Anterior cingulate cortex (tissue), 58 donors: ENCODE measurements around the gene TANC2.
"Not testable (repeated sequence)": the region's sequence is repeated elsewhere in the genome, so short reads cannot be mapped to it uniquely, and the experiment has no call there.

ENCODE experiments used
- DNase-seq, 58 donors: peaks; one replicate each; lab custom pipeline; 2025; lab: John Stamatoyannopoulos, UW

TANC2 gene

DNA sequence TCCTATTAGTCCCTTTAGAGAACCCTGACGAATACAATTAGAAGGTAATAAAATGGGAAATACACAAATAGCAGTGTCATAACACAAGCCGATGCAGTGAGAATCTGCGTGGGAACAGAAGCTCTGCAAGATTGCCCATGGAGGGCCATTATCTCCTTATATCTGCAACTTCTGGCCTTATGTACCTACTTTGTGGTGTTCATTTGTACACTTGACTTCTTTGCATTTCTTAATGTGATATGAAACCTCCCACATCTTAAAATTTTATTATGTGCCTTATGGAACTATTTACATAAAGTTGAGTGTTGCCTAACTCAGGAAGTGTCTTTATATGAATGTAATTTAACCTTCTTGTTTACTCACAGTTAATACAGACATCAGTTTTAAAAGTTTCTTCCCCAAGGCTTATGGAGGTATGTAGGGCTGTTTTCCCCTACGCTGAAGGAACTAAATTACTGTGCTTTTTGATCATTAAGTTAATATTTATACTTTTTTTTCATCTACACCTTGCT is 10.1 kb upstream of the TANC2 start:
- no peak for DNase-seq

GRCh38 chr17:62963296-62963695 is 2.7 kb upstream of the TANC2 start:
- no peak for DNase-seq

- DNase-seq, result no peak
These were observed 1.5 kb upstream of the TANC2 start for GRCh38 chr17:62964506-62964905.

GRCh38 chr17:62965174-62965685 is 805 bp upstream of the TANC2 start:
- peak in 3 of 58 donors; percentile 20 to 47 (median 27) for DNase-seq

GRCh38 chr17:62966426-62967204 is 580 bp downstream of the TANC2 start:
- DNase-seq, result peak in 18 of 58 donors; percentile 3 to 70 (median 36)

- no peak for DNase-seq
These were observed 1.1 kb downstream of the TANC2 start for GRCh38 chr17:62967205-62967529.

GRCh38 chr17:62968445-62968923 is 2.4 kb downstream of the TANC2 start:
- peak in 35 of 58 donors; percentile 1 to 81 (median 19) for DNase-seq

DNA sequence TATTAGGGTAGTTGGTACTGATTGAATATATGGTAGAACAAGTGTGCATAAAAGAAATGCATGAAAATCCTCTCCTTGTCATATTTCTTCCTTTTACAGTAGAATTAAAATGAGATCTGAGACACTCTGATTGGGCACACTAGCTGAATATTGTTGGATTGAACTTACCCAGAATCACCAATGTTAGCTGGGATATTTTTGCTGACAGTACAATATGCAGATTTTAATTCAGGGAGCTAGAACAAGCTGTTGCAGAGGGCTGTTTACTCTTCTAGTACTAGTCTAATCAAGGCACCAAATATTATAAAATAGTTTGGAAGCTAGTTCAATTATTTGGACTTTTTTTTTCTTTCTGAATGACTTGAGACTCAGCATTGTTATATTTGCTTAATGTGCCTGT is 4.6 kb downstream of the TANC2 start:
- DNase-seq, result no peak

DNA sequence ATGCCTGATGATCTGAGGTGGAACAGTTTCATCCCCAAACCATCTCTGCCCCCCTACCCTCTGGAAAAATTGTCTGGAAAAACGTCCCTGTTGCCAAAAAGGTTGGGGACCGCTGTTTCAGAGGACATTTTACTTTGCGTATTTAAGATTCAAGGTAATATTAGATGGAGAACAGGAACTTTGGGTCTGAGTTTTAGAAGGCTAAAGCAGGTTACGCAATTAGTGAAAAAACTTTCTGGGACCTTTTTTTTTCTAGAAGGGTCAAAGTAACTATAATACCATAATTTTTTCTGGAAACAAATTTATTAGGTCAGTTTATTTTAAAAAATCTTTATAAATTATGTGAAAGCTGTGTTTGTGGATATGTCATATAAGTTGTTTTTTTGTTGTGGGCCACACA is 5.8 kb downstream of the TANC2 start:
- DNase-seq, result no peak

GRCh38 chr17:62974788-62975187 is 8.8 kb downstream of the TANC2 start:
- no peak for DNase-seq

- no peak for DNase-seq
These were observed 9.2 kb downstream of the TANC2 start for GRCh38 chr17:62975206-62975605.

DNA sequence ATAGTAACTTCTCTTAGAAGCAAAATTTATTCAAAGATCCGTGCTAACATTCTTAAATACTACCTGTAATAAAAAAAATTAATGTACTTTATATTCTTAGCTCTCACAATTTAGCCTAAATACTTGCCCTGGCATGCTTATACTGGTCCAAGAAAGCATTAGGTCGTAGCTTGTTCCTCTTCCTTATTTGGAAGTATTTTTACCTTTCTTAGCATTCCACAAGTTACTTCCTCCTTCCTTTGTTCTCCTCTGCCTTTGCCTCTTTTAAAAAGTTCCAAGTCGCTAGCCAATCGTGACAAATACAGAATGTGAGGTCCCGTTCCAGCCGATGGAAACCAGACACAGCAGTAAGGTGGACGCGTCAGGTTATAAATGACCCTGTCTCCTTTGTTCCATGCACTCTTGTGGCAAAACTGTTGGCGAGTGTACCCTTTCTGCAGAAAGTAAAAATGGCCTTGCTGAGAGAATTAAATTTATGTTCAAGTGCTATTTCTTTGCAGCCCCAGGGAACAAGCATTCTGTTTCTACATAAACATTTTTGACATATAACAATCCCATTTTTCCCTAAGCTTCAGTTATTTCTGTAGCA is 10.7 kb downstream of the TANC2 start:
- DNase-seq, result not testable (repeated sequence)

- DNase-seq, result no peak
These were observed 14.8 kb downstream of the TANC2 start for GRCh38 chr17:62980842-62981241.

- DNase-seq, result no peak
These were observed 15.9 kb downstream of the TANC2 start for GRCh38 chr17:62981933-62982332.

DNA sequence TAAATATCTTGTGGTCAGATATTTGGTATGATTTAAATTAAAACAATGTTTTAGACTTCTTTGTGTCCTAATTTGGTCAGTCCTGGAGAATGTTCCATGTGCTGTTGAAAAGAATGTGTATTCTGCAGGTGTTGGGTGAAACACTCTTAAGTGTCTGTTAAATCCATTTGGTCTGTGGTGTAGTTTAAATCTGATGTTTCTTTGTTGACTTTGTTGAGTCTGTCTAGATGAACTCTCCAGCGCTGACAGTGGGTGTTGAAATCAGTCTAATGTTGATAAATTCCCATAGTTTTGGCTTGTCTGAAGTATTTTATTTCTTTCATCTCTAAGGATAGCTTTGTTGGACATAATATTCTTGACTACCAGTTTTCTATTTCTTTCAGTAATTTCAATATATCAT is 18.8 kb downstream of the TANC2 start:
- DNase-seq, result no peak

GRCh38 chr17:62986549-62986948 is 20.5 kb downstream of the TANC2 start:
- DNase-seq, result no peak

DNA sequence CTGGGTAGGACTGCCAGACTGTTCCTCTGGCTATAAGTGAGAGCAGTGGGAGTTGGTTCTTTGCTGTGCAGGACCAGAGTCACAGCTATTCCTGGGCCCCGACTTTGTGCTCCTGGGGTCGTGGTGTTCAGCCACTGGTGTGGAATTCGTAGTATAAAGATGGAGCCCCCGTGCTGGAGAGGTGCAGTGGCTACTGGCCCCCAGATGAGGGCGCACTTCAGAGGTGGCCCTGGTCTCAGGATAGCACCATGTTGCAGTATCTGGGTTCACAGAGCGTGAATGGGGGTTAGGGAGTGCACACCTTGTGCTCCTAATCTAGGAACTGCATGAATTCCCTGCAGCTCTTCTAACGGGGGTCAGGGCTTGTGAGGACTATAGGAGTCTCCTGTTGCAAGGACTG is 21.1 kb downstream of the TANC2 start:
- DNase-seq, result no peak

GRCh38 chr17:62989501-62989900 is 23.5 kb downstream of the TANC2 start:
- DNase-seq, result no peak

DNA sequence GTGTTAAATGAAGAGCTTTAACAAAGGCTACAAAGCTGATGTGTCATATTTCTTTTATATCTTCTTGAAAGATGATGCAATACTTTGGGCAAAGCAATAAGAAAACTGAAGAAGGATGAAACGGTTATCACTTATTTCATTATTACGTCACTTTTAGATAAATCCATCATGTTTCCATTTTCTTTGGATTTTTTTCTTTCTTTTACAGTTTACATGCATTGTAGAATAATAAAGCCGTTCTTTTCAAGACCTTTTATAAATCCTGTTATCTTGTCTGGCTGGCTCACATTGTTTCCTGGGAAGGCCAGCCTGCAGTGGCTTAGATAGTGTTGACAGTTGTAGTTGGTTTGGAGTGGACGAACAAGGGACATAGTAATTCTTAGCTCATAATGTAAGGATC is 28.9 kb downstream of the TANC2 start:
- no peak for DNase-seq

GRCh38 chr17:62995377-62995885 is 29.4 kb downstream of the TANC2 start:
- peak in 11 of 58 donors; percentile 0 to 27 (median 6) for DNase-seq

GRCh38 chr17:62996221-62996620 is 30.2 kb downstream of the TANC2 start:
- DNase-seq, result no peak

GRCh38 chr17:62998166-62998565 is 32.1 kb downstream of the TANC2 start:
- DNase-seq, result no peak
